ENCODE measurements around the gene FBXW9.
"Not testable (repeated sequence)": the region's sequence is repeated elsewhere in the genome, so short reads cannot be mapped to it uniquely, and the experiment has no call there.

Gene FBXW9

GRCh38 chr19:12715102-12715501 is 18.7 kb upstream of the FBXW9 start:
- DNase-seq, result no peak

- not testable (repeated sequence) for DNase-seq
Observed at GRCh38 chr19:12713304-12713703, 16.9 kb upstream of the FBXW9 start.

- not testable (repeated sequence) for DNase-seq
Observed at GRCh38 chr19:12712077-12712476, 15.6 kb upstream of the FBXW9 start.

- DNase-seq, result no peak
Observed at GRCh38 chr19:12711187-12711586, 14.8 kb upstream of the FBXW9 start.

- DNase-seq, result no peak
Observed at GRCh38 chr19:12708641-12709040, 12.2 kb upstream of the FBXW9 start.

GRCh38 chr19:12706332-12706718 is 9.9 kb upstream of the FBXW9 start:
- DNase-seq, result no peak

- DNase-seq, result no peak
Observed at GRCh38 chr19:12705654-12706331, 9.4 kb upstream of the FBXW9 start.

- DNase-seq, result no peak
Observed at GRCh38 chr19:12705169-12705568, 8.7 kb upstream of the FBXW9 start.

GRCh38 chr19:12703046-12703445 is 6.6 kb upstream of the FBXW9 start:
- DNase-seq, result no peak

GRCh38 chr19:12701596-12702282 is 5.3 kb upstream of the FBXW9 start:
- no peak for DNase-seq

GRCh38 chr19:12698138-12698537 is 1.7 kb upstream of the FBXW9 start:
- DNase-seq, result no peak

GRCh38 chr19:12697425-12697824 is 994 bp upstream of the FBXW9 start:
- not testable (repeated sequence) for DNase-seq

GRCh38 chr19:12695997-12696365 is 450 bp downstream of the FBXW9 start:
- no peak for DNase-seq

- DNase-seq, result no peak
Observed at GRCh38 chr19:12695514-12695913, 917 bp downstream of the FBXW9 start.

- no peak for DNase-seq
Observed at GRCh38 chr19:12695096-12695495, 1.3 kb downstream of the FBXW9 start.

GRCh38 chr19:12694641-12695040 is 1.8 kb downstream of the FBXW9 start:
- no peak for DNase-seq

- no peak for DNase-seq
Observed at GRCh38 chr19:12692960-12693359, 3.5 kb downstream of the FBXW9 start.

- no peak for DNase-seq
Observed at GRCh38 chr19:12689581-12690216, 6.7 kb downstream of the FBXW9 start.

- no peak for DNase-seq
Observed at GRCh38 chr19:12689012-12689411, 7.4 kb downstream of the FBXW9 start.

GRCh38 chr19:12687496-12688196 is 8.8 kb downstream of the FBXW9 start, which contains the start of gene GNG14:
GNG14 (plus strand) TSS chr19:12687998; CDS start chr19:12688049, 51 bp downstream.
- DNase-seq, result no peak

GRCh38 chr19:12685831-12686230 is 10.6 kb downstream of the FBXW9 start:
- DNase-seq, result no peak

GRCh38 chr19:12681074-12681987 is 15.1 kb downstream of the FBXW9 start, which contains the start of gene DHPS:
DHPS (minus strand) TSS chr19:12681880; CDS start chr19:12681766, 114 bp downstream.
- DNase-seq, result peak; percentile 93

Measured in activated CD8-positive, alpha-beta memory T cell treated with anti-CD3 and anti-CD28 coated beads for 24 hours (primary cell).